Prostate gland (tissue), 2 donors: Measurements from ENCODE around the gene SLCO2B1.

Experiments
- POLR2A ChIP-seq: fragments of 450-650 bp; IDR thresholded peaks from one replicate; pipeline ENCODE4 v1.6.1; 2016; ENCODE audit warnings: antibody characterized with exemption, mild to moderate bottlenecking
- TF ChIP-seq, protein P1 (sequence below), 4 experiments: fragments of 200-600 bp in 2 of 4; fragments of 450-650 bp in 2 of 4; sonication (generic) in 2 of 4; IDR thresholded peaks; 1 replicate in 3 of 4; 2 replicates in 1 of 4; pipeline ENCODE4 v1.5.1; 2016 to 2019; ENCODE audit warnings: antibody characterized with exemption in 4 of 4, mild to moderate bottlenecking in 2 of 4, moderate library complexity in 2 of 4

GRCh38 chr11:75152090-75152489, 1.2 kb downstream of the SLCO2B1 start:
- TF ChIP-seq, protein P1, sequence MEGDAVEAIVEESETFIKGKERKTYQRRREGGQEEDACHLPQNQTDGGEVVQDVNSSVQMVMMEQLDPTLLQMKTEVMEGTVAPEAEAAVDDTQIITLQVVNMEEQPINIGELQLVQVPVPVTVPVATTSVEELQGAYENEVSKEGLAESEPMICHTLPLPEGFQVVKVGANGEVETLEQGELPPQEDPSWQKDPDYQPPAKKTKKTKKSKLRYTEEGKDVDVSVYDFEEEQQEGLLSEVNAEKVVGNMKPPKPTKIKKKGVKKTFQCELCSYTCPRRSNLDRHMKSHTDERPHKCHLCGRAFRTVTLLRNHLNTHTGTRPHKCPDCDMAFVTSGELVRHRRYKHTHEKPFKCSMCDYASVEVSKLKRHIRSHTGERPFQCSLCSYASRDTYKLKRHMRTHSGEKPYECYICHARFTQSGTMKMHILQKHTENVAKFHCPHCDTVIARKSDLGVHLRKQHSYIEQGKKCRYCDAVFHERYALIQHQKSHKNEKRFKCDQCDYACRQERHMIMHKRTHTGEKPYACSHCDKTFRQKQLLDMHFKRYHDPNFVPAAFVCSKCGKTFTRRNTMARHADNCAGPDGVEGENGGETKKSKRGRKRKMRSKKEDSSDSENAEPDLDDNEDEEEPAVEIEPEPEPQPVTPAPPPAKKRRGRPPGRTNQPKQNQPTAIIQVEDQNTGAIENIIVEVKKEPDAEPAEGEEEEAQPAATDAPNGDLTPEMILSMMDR (IDR thresholded peaks at IDR 0.05) = no peak
- TF ChIP-seq POLR2A = no peak
